Stimulated activated CD4-positive, alpha-beta T cell treated with anti-CD3 and anti-CD28 coated beads, Interleukin-15, amount 100 ng/mL, for 48 hours (primary cell): ENCODE measurements around the gene PRLR.

Source experiments
- DNase-seq, 2 donors: peaks; one replicate each; pipeline ENCODE4 v3.0.0-alpha.2; 2020; ENCODE audit warnings: low read depth in 2 of 2

Gene PRLR

GRCh38 chr5:35160486-35161116 lies 69.7 kb downstream of the PRLR start:
- no peak for DNase-seq

- no peak for DNase-seq
Observed at GRCh38 chr5:35159370-35159742, 70.9 kb downstream of the PRLR start.

GRCh38 chr5:35158622-35159369 lies 71.5 kb downstream of the PRLR start:
- no peak for DNase-seq

- no peak for DNase-seq
Observed at GRCh38 chr5:35158204-35158603, 72.1 kb downstream of the PRLR start.

- DNase-seq, result no peak
Observed at GRCh38 chr5:35153375-35153932, 76.8 kb downstream of the PRLR start.

GRCh38 chr5:35152733-35153132 lies 77.6 kb downstream of the PRLR start:
- DNase-seq, result no peak

- DNase-seq, result no peak
Observed at GRCh38 chr5:35151146-35151920, 79.0 kb downstream of the PRLR start.

GRCh38 chr5:35149041-35149440 lies 81.2 kb downstream of the PRLR start:
- no peak for DNase-seq

GRCh38 chr5:35146406-35146805 lies 83.9 kb downstream of the PRLR start:
- DNase-seq, result no peak

GRCh38 chr5:35145691-35146317 lies 84.5 kb downstream of the PRLR start:
- DNase-seq, result no peak

GRCh38 chr5:35145012-35145411 lies 85.3 kb downstream of the PRLR start:
- DNase-seq, result no peak

GRCh38 chr5:35143841-35144240 lies 86.4 kb downstream of the PRLR start:
- DNase-seq, result no peak

GRCh38 chr5:35141739-35142138 lies 88.5 kb downstream of the PRLR start:
- DNase-seq, result no peak

GRCh38 chr5:35138232-35138631 lies 92.1 kb downstream of the PRLR start:
- DNase-seq, result no peak

GRCh38 chr5:35136386-35136785 lies 93.9 kb downstream of the PRLR start:
- DNase-seq, result peak in 1 of 2 donors; percentile 7

GRCh38 chr5:35135239-35135700 lies 95.0 kb downstream of the PRLR start:
- no peak for DNase-seq

GRCh38 chr5:35134278-35135030 lies 95.8 kb downstream of the PRLR start:
- DNase-seq, result no peak

- no peak for DNase-seq
Observed at GRCh38 chr5:35133186-35133585, 97.1 kb downstream of the PRLR start.

- DNase-seq, result no peak
Observed at GRCh38 chr5:35131723-35132122, 98.6 kb downstream of the PRLR start.

- DNase-seq, result peak; percentile 43 to 47
Observed at GRCh38 chr5:35129921-35130485, 100.3 kb downstream of the PRLR start.

GRCh38 chr5:35129276-35129675 lies 101.0 kb downstream of the PRLR start:
- DNase-seq, result no peak
